CD4-positive, alpha-beta T cell treated with Interleukin-2 at 100 ng/mL for 4 hours (primary cell): Measurements from ENCODE around the gene SYT7.

Experiments used
- DNase-seq: peaks from one replicate; pipeline ENCODE4 v3.0.0-alpha.2; 2020; ENCODE audit warnings: low spot score

Gene SYT7

GRCh38 chr11:61585115-61585514, 4.2 kb upstream of the SYT7 start:
- DNase-seq, result no peak

- DNase-seq, result no peak
Measured at GRCh38 chr11:61581931-61582330, 1.1 kb upstream of the SYT7 start.

- DNase-seq, result no peak
Measured at GRCh38 chr11:61580271-61580888, 496 bp downstream of the SYT7 start.

GRCh38 chr11:61579676-61580270, 1.1 kb downstream of the SYT7 start:
- no peak for DNase-seq

- no peak for DNase-seq
Measured at GRCh38 chr11:61578819-61579675, 1.8 kb downstream of the SYT7 start.

GRCh38 chr11:61577383-61578118, 3.3 kb downstream of the SYT7 start:
- no peak for DNase-seq

GRCh38 chr11:61575886-61576861, 4.7 kb downstream of the SYT7 start:
- DNase-seq, result no peak

- DNase-seq, result no peak
Measured at GRCh38 chr11:61574611-61575010, 6.3 kb downstream of the SYT7 start.

- DNase-seq, result no peak
Measured at GRCh38 chr11:61572913-61573312, 8.0 kb downstream of the SYT7 start.

- DNase-seq, result no peak
Measured at GRCh38 chr11:61571869-61572268, 9.0 kb downstream of the SYT7 start.

- no peak for DNase-seq
Measured at GRCh38 chr11:61571337-61571736, 9.5 kb downstream of the SYT7 start.

- DNase-seq, result no peak
Measured at GRCh38 chr11:61569701-61570100, 11.2 kb downstream of the SYT7 start.

GRCh38 chr11:61569018-61569417, 11.9 kb downstream of the SYT7 start:
- DNase-seq, result no peak

GRCh38 chr11:61567286-61568061, 13.4 kb downstream of the SYT7 start:
- peak; percentile 70 for DNase-seq

GRCh38 chr11:61564936-61565696, 15.8 kb downstream of the SYT7 start:
- DNase-seq, result no peak

- DNase-seq, result no peak
Measured at GRCh38 chr11:61560751-61561150, 20.1 kb downstream of the SYT7 start.

GRCh38 chr11:61556621-61557020, 24.3 kb downstream of the SYT7 start:
- no peak for DNase-seq

GRCh38 chr11:61555978-61556377, 24.9 kb downstream of the SYT7 start:
- no peak for DNase-seq

GRCh38 chr11:61555051-61555969, 25.6 kb downstream of the SYT7 start:
- DNase-seq, result no peak
